PC-3 (cell line): ENCODE measurements around the gene KNL1. TPM values are rescaled to one million over a fixed set of nuclear protein-coding genes. Genes with fewer than 3 reads are reported as not detected.
"Not testable (repeated sequence)": the region's sequence is repeated elsewhere in the genome, so short reads cannot be mapped to it uniquely, and the experiment has no call there.

ENCODE experiments used
- ATAC-seq: fragments of 200-7000 bp; cut with Tn5 transposase; 2 replicates; pipeline ENCODE4 v1.9.1; 2020; ENCODE audit warnings: mild to moderate bottlenecking, moderate library complexity
- BruUV-seq: library from RNA; stranded (reverse); fragments of 400-500 nt; replicated peaks from 2 replicates; lab custom pipeline; 2021; lab: Mats Ljungman, UMichigan
- CTCF ChIA-PET: fragments of 300-600 bp; sonication (Branson Sonifier 250); formaldehyde crosslinking; loops from one replicate; lab custom pipeline; 2022; ENCODE audit warnings: antibody characterized with exemption; lab: Charles Lee
- POLR2A ChIA-PET: fragments of 300-600 bp; sonication (Branson Sonifier 250); formaldehyde crosslinking; loops from one replicate; lab custom pipeline; 2022; ENCODE audit warnings: antibody characterized with exemption; ENCODE audit not compliant: unreplicated experiment; lab: Charles Lee
- DNase-seq: peaks from one replicate; pipeline ENCODE4 v3.0.0-alpha.2; 2015
- H2AFZ ChIP-seq: fragments of 300-600 bp; sonication (generic); 2 replicates; pipeline ENCODE4 v1.6.0; 2016; ENCODE audit warnings: antibody characterized with exemption, low read length
- H3F3A ChIP-seq: fragments of 300-600 bp; sonication (generic); one replicate; pipeline ENCODE4 v1.6.0; 2017; ENCODE audit warnings: antibody characterized with exemption, low read length, control low read depth, mild to moderate bottlenecking; ENCODE audit not compliant: unreplicated experiment
- H3K27ac ChIP-seq: fragments of 300-600 bp; sonication (generic); 2 replicates; pipeline ENCODE4 v1.5.1; 2016; ENCODE audit warnings: mild to moderate bottlenecking, low read length
- H3K27me3 ChIP-seq: fragments of 300-600 bp; sonication (generic); 2 replicates; pipeline ENCODE4 v1.6.1; 2016; ENCODE audit warnings: low read length, mixed read lengths
- H3K36me3 ChIP-seq: fragments of 300-600 bp; sonication (generic); 2 replicates; pipeline ENCODE4 v1.6.1; 2016; ENCODE audit warnings: low read depth, mixed run types, low read length, mixed read lengths
- H3K4me1 ChIP-seq: fragments of 300-600 bp; sonication (generic); 2 replicates; pipeline ENCODE4 v1.5.1; 2016; ENCODE audit warnings: low read length; ENCODE audit not compliant: insufficient read depth
- H3K4me2 ChIP-seq: fragments of 300-600 bp; sonication (generic); 2 replicates; pipeline ENCODE4 v1.6.0; 2016; ENCODE audit warnings: low read length
- H3K4me3 ChIP-seq: fragments of 300-600 bp; sonication (generic); 2 replicates; pipeline ENCODE4 v1.5.1; 2016; ENCODE audit warnings: mild to moderate bottlenecking, low read length, mixed read lengths
- H3K79me2 ChIP-seq: fragments of 300-600 bp; sonication (generic); 2 replicates; pipeline ENCODE4 v1.6.1; 2017; ENCODE audit warnings: low read length, mixed read lengths
- H3K9ac ChIP-seq: fragments of 300-600 bp; sonication (generic); 2 replicates; pipeline ENCODE4 v1.6.0; 2016; ENCODE audit warnings: mild to moderate bottlenecking, low read length
- H3K9me2 ChIP-seq: fragments of 300-600 bp; sonication (generic); replicated peaks from 2 replicates; pipeline ENCODE4 v1.6.1; 2016; ENCODE audit warnings: mixed run types, low read length, mixed read lengths
- H3K9me3 ChIP-seq: fragments of 300-600 bp; sonication (generic); 2 replicates; pipeline ENCODE4 v1.6.1; 2016; ENCODE audit warnings: low read length, mixed read lengths
- H4K20me1 ChIP-seq: fragments of 300-600 bp; sonication (generic); 2 replicates; pipeline ENCODE4 v1.6.1; 2016; ENCODE audit warnings: low read length, mixed read lengths
- EZH2 ChIP-seq: fragments of 300-600 bp; sonication (generic); IDR thresholded peaks from one replicate; pipeline ENCODE4 v1.6.1; 2017; ENCODE audit warnings: antibody characterized with exemption, mild to moderate bottlenecking, low read length; ENCODE audit not compliant: unreplicated experiment
- EZH2phosphoT487 ChIP-seq: fragments of 300-600 bp; sonication (generic); IDR thresholded peaks from 2 replicates; pipeline ENCODE4 v1.6.1; 2018; ENCODE audit warnings: mild to moderate bottlenecking, antibody characterized with exemption, low read length, borderline replicate concordance
- intact Hi-C: fragments of 100-400 bp; cut with micrococcal nuclease; formaldehyde crosslinking; loops from 2 replicates; pipeline ENCODE4 v1.9.0; 2023
- total RNA-seq: library from RNA; depleted of rRNA; stranded (reverse); fragments of >200 nt; gene quantifications from 2 replicates; pipeline ENCODE4 v1.2.3, GENCODE V29; 2014
- TF ChIP-seq, protein P1 (sequence below): fragments of 300-600 bp; sonication (generic); conservative IDR thresholded peaks from 2 replicates; pipeline ENCODE4 v1.5.1; 2017; ENCODE audit warnings: antibody characterized with exemption, low read depth, mild to moderate bottlenecking, low read length

Gene KNL1
- total RNA-seq, 1 experiment from 2014 or later: 33.8 TPM

DNA sequence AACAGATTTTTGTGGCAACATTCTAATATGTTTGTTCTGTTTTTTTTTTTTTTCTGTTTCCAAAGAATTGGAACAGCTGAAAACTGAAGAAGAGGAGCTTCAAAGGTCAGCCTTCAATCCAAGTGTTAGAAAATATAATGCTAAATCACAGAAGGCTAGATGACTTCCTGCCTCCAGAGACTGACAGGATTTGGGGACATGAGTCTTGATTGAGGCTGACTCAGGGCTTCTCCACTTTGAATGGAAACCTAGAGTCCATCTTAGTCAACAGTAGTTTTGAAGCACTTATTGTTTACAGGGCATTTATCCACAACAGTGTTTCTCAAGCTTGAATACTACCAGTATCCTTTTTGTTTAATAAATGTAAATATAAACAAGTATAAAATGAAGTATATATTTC is 56.4 kb downstream of the KNL1 start:
- Histone ChIP-seq H3K9ac (no peak overlapping the region), H2AFZ (no peak overlapping the region), H3K4me1 (no peaks in the 10 kb centered on the region), H3K4me3 (no peak overlapping the region), H3K36me3 (peaks cover 44% of the 10 kb centered on the region), H3K79me2 (no peaks in the 10 kb centered on the region), H4K20me1 (no peaks in the 10 kb centered on the region), H3K9me3 (no peaks in the 10 kb centered on the region), H3F3A (no peaks in the 10 kb centered on the region), H3K27ac (no peak overlapping the region), H3K9me2 (no peaks in the 10 kb centered on the region), H3K4me2 (no peak overlapping the region), H3K27me3 (no peaks in the 10 kb centered on the region)
- BruUV-seq: no TSS peak
- TF ChIP-seq, protein P1, sequence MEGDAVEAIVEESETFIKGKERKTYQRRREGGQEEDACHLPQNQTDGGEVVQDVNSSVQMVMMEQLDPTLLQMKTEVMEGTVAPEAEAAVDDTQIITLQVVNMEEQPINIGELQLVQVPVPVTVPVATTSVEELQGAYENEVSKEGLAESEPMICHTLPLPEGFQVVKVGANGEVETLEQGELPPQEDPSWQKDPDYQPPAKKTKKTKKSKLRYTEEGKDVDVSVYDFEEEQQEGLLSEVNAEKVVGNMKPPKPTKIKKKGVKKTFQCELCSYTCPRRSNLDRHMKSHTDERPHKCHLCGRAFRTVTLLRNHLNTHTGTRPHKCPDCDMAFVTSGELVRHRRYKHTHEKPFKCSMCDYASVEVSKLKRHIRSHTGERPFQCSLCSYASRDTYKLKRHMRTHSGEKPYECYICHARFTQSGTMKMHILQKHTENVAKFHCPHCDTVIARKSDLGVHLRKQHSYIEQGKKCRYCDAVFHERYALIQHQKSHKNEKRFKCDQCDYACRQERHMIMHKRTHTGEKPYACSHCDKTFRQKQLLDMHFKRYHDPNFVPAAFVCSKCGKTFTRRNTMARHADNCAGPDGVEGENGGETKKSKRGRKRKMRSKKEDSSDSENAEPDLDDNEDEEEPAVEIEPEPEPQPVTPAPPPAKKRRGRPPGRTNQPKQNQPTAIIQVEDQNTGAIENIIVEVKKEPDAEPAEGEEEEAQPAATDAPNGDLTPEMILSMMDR: no peak
- TF ChIP-seq EZH2phosphoT487 (no peak), EZH2 (no peak)
- DNase-seq (no peak), ATAC-seq (no peak)
- ChIA-PET CTCF (interaction anchor here (0.5 to 0.7 kb wide), 2 partner anchors 83 to 952 kb away, joined by 3 to 4 read pairs; no protein-coding TSS in a partner anchor), POLR2A (interaction anchor here (0.7 kb wide), 1 partner anchor 10 kb away, joined by 3 read pairs; no protein-coding TSS in a partner anchor)
- intact Hi-C loops: no loop called here

DNA sequence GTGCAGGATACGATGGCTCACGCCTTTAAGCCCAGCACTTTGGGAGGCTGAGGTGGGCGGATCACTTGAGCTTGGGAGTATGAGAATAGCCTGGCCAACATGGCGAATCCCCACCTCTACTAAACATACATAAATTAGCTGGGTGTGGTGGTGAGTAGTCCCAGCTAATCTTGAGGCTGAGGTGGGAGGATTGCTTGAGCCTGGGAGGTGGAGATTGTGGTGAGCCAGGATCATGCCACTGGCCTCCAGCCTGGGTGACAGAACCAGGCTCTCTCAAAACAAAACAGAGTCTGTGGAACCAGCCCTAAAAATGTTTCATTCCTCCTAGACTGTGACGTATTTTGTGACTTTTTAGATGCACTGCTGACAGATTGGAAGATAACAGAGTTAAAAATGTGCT is 66.6 kb downstream of the KNL1 start:
- Histone ChIP-seq H3F3A (no peaks in the 10 kb centered on the region), H3K9ac (no peak overlapping the region), H2AFZ (no peak overlapping the region), H3K4me3 (no peak overlapping the region), H4K20me1 (no peaks in the 10 kb centered on the region), H3K9me3 (no peaks in the 10 kb centered on the region), H3K4me1 (no peaks in the 10 kb centered on the region), H3K4me2 (no peak overlapping the region), H3K27ac (no peak overlapping the region), H3K27me3 (no peaks in the 10 kb centered on the region), H3K36me3 (peaks cover 30% of the 10 kb centered on the region), H3K9me2 (no peaks in the 10 kb centered on the region), H3K79me2 (no peaks in the 10 kb centered on the region)
- POLR2A ChIA-PET: interaction anchor here (0.6 kb wide), 1 partner anchor 10 kb away, joined by 3 read pairs; no protein-coding TSS in a partner anchor
- intact Hi-C loops: no loop called here
- ATAC-seq: no peak
- no peak for DNase-seq
- BruUV-seq: no TSS peak
- CTCF ChIA-PET: interaction anchor here (0.7 kb wide), 1 partner anchor 118 kb away, joined by 9 read pairs; no protein-coding TSS in a partner anchor
- TF ChIP-seq EZH2phosphoT487 (no peak), EZH2 (no peak)
- TF ChIP-seq, protein P1: no peak

GRCh38 chr15:40664909-40665308 is 70.9 kb downstream of the KNL1 start:
- peaks cover 19% of the 10 kb centered on the region for H3K36me3 ChIP-seq
- H3K9me3 ChIP-seq: no peaks in the 10 kb centered on the region
- ATAC-seq: no peak
- TF ChIP-seq EZH2phosphoT487 (no peak), EZH2 (no peak)
- TF ChIP-seq, protein P1: no peak
- no peak for DNase-seq
- no peak overlapping the region for H3K9ac ChIP-seq
- no peak overlapping the region for H3K4me3 ChIP-seq
- H4K20me1 ChIP-seq: no peaks in the 10 kb centered on the region
- no peaks in the 10 kb centered on the region for H3K9me2 ChIP-seq
- no peaks in the 10 kb centered on the region for H3K27me3 ChIP-seq
- intact Hi-C loops: no loop called here
- H3K4me2 ChIP-seq: no peak overlapping the region
- ChIA-PET POLR2A (no interaction called here), CTCF (interaction anchor here (0.6 kb wide), 1 partner anchor 57 kb away, joined by 3 read pairs; no protein-coding TSS in a partner anchor)
- H3F3A ChIP-seq: no peaks in the 10 kb centered on the region
- no peaks in the 10 kb centered on the region for H3K4me1 ChIP-seq
- H3K27ac ChIP-seq: no peak overlapping the region
- no peaks in the 10 kb centered on the region for H3K79me2 ChIP-seq
- no peak overlapping the region for H2AFZ ChIP-seq
- no TSS peak for BruUV-seq

DNA sequence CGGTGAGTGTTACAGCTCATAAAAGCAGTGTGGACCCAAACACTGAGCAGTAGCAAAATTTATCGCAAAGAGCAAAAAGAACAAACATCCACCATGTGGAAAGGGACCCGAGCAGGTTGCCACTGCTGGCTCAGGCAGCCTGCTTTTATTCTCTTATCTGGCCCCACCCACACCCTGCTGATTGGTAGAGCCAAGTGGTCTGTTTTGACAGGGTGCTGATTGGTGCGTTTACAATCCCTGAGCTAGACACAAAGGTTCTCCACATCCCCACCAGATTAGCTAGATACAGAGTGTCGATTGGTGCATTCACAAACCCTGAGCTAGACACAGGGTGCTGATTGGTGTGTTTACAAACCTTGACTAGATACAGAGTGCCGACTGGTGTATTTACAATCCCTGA is 82.2 kb downstream of the KNL1 start:
- H3F3A ChIP-seq, BruUV-seq, H3K4me3 ChIP-seq, CTCF ChIA-PET, H3K9me2 ChIP-seq, H3K27me3 ChIP-seq, DNase-seq, H3K9me3 ChIP-seq, POLR2A ChIA-PET, H3K79me2 ChIP-seq, H3K4me2 ChIP-seq, H3K27ac ChIP-seq, H3K4me1 ChIP-seq, H3K9ac ChIP-seq, H4K20me1 ChIP-seq, ATAC-seq, H2AFZ ChIP-seq, H3K36me3 ChIP-seq: not testable (repeated sequence)
- intact Hi-C loops: loop anchor here (10.0 kb wide), 1 partner anchor 161 kb away; no protein-coding TSS in a partner anchor
